H1 (cell line): ENCODE results near the gene SLC9A4. TPM values are rescaled to one million over a fixed set of nuclear protein-coding genes. Genes with fewer than 3 reads are reported as not detected.

Experiments
- JUN ChIP-seq: IDR thresholded peaks from 2 replicates; pipeline ENCODE4 v1.6.1; 2011; ENCODE audit warnings: low read depth, mild to moderate bottlenecking, improper control_type of control experiment, low read length
- KDM4A ChIP-seq: IDR thresholded peaks from one replicate; pipeline ENCODE4 v1.7.1; 2012; ENCODE audit warnings: low read depth, mild to moderate bottlenecking, moderate library complexity, low read length, inconsistent platforms; ENCODE audit not compliant: severe bottlenecking
- TAF7 ChIP-seq: optimal IDR thresholded peaks from 2 replicates; pipeline ENCODE3; 2011; ENCODE audit warnings: low read depth, mild to moderate bottlenecking, inconsistent platforms, low read length, moderate library complexity, borderline replicate concordance
- polyA plus RNA-seq, 7 experiments: library from polyadenylated mRNA; depleted of rRNA in 3 of 7; stranded (reverse) in 5 of 7; unstranded in 2 of 7; fragments of >200 nt in 5 of 7; fragments of 200-250 nt in 2 of 7; gene quantifications; 1 replicate in 5 of 7; 2 replicates in 1 of 7; 4 replicates in 1 of 7; pipeline versions ENCODE4 v1.2.1 to v1.2.3, GENCODE V29; 2011 to 2013; ENCODE audit warnings: missing spikeins in 2 of 7, mixed read lengths in 2 of 7
- total RNA-seq: library from RNA; stranded (reverse); fragmentation: NEBNext Ultra II Directional; extraction: Animal tissue kit (Norgen Biotek cat#: 25700); gene quantifications from 2 replicates; pipeline ENCODE4 v1.2.1, GENCODE V29; 2021
- TF ChIP-seq, protein P1 (sequence below): fragments of 300-600 bp; sonication (generic); IDR thresholded peaks from 2 replicates; pipeline ENCODE4 v1.7.1; 2012; ENCODE audit warnings: low read length, moderate library complexity, mild to moderate bottlenecking, inconsistent platforms; ENCODE audit not compliant: insufficient replicate concordance
- TF ChIP-seq, protein P2 (sequence below): IDR thresholded peaks from 2 replicates; pipeline ENCODE4 v1.6.1; 2012; ENCODE audit warnings: low read length, inconsistent platforms

SLC9A4 gene
- total and polyA plus RNA-seq, 2 of the 8 experiments (the other 6 are each of a cell fraction or from before 2014, with no cell fraction given), result not detected

DNA sequence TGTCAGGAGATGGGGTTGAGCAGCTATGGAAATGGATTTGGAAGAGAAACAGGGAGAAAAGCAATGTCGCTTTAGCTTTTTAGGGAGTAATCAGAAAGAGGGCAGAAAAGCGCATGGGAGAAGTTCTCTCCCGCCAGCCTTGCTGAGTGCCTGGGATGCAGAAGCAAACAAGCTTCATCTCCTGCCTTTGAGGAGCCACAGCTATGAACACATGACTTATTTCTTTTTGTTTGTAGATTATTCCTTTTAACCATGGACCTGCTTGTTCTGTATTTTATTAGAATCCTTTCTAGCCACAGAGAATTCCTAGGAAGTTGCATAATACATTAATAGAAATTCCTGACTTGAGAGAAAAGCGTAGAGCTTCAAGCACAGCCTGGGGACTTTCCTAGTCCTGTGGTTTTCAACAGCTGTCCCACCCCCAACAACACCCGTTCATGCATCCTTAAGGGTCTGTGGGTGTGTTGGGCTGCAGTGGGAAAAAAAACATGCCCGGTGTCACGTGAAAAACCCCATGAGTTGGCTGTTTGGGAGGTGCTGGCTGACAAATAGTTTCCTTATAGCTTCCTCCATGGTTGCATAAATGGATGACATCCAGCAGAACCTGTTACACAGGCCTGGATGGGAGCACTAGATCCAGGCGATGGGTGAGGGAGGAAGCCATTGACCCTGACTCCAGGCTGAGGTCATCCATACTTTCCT, 14.9 kb downstream of the SLC9A4 start (continued):
- TF ChIP-seq, protein P1, sequence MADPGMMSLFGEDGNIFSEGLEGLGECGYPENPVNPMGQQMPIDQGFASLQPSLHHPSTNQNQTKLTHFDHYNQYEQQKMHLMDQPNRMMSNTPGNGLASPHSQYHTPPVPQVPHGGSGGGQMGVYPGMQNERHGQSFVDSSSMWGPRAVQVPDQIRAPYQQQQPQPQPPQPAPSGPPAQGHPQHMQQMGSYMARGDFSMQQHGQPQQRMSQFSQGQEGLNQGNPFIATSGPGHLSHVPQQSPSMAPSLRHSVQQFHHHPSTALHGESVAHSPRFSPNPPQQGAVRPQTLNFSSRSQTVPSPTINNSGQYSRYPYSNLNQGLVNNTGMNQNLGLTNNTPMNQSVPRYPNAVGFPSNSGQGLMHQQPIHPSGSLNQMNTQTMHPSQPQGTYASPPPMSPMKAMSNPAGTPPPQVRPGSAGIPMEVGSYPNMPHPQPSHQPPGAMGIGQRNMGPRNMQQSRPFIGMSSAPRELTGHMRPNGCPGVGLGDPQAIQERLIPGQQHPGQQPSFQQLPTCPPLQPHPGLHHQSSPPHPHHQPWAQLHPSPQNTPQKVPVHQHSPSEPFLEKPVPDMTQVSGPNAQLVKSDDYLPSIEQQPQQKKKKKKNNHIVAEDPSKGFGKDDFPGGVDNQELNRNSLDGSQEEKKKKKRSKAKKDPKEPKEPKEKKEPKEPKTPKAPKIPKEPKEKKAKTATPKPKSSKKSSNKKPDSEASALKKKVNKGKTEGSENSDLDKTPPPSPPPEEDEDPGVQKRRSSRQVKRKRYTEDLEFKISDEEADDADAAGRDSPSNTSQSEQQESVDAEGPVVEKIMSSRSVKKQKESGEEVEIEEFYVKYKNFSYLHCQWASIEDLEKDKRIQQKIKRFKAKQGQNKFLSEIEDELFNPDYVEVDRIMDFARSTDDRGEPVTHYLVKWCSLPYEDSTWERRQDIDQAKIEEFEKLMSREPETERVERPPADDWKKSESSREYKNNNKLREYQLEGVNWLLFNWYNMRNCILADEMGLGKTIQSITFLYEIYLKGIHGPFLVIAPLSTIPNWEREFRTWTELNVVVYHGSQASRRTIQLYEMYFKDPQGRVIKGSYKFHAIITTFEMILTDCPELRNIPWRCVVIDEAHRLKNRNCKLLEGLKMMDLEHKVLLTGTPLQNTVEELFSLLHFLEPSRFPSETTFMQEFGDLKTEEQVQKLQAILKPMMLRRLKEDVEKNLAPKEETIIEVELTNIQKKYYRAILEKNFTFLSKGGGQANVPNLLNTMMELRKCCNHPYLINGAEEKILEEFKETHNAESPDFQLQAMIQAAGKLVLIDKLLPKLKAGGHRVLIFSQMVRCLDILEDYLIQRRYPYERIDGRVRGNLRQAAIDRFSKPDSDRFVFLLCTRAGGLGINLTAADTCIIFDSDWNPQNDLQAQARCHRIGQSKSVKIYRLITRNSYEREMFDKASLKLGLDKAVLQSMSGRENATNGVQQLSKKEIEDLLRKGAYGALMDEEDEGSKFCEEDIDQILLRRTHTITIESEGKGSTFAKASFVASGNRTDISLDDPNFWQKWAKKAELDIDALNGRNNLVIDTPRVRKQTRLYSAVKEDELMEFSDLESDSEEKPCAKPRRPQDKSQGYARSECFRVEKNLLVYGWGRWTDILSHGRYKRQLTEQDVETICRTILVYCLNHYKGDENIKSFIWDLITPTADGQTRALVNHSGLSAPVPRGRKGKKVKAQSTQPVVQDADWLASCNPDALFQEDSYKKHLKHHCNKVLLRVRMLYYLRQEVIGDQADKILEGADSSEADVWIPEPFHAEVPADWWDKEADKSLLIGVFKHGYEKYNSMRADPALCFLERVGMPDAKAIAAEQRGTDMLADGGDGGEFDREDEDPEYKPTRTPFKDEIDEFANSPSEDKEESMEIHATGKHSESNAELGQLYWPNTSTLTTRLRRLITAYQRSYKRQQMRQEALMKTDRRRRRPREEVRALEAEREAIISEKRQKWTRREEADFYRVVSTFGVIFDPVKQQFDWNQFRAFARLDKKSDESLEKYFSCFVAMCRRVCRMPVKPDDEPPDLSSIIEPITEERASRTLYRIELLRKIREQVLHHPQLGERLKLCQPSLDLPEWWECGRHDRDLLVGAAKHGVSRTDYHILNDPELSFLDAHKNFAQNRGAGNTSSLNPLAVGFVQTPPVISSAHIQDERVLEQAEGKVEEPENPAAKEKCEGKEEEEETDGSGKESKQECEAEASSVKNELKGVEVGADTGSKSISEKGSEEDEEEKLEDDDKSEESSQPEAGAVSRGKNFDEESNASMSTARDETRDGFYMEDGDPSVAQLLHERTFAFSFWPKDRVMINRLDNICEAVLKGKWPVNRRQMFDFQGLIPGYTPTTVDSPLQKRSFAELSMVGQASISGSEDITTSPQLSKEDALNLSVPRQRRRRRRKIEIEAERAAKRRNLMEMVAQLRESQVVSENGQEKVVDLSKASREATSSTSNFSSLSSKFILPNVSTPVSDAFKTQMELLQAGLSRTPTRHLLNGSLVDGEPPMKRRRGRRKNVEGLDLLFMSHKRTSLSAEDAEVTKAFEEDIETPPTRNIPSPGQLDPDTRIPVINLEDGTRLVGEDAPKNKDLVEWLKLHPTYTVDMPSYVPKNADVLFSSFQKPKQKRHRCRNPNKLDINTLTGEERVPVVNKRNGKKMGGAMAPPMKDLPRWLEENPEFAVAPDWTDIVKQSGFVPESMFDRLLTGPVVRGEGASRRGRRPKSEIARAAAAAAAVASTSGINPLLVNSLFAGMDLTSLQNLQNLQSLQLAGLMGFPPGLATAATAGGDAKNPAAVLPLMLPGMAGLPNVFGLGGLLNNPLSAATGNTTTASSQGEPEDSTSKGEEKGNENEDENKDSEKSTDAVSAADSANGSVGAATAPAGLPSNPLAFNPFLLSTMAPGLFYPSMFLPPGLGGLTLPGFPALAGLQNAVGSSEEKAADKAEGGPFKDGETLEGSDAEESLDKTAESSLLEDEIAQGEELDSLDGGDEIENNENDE, result no peak
- TF ChIP-seq KDM4A (no peak), JUN (no peak), TAF7 (no peak)
- TF ChIP-seq, protein P2, sequence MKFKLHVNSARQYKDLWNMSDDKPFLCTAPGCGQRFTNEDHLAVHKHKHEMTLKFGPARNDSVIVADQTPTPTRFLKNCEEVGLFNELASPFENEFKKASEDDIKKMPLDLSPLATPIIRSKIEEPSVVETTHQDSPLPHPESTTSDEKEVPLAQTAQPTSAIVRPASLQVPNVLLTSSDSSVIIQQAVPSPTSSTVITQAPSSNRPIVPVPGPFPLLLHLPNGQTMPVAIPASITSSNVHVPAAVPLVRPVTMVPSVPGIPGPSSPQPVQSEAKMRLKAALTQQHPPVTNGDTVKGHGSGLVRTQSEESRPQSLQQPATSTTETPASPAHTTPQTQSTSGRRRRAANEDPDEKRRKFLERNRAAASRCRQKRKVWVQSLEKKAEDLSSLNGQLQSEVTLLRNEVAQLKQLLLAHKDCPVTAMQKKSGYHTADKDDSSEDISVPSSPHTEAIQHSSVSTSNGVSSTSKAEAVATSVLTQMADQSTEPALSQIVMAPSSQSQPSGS, result no peak
